Stimulated activated CD8-positive, alpha-beta memory T cell treated with anti-CD3 and anti-CD28 coated beads, Interleukin-15, amount 100 ng/mL, for 4 hours (primary cell): Measurements from ENCODE around the gene ZNF716.
"Not testable (repeated sequence)": the region's sequence is repeated elsewhere in the genome, so short reads cannot be mapped to it uniquely, and the experiment has no call there.

ENCODE experiments used
- DNase-seq, 2 donors: peaks; one replicate each; pipeline ENCODE4 v3.0.0-alpha.2; 2020; ENCODE audit warnings: low read depth in 2 of 2

ZNF716 gene

GRCh38 chr7:57425969-57426628 lies 23.9 kb upstream of the ZNF716 start:
- DNase-seq: no peak

- no peak for DNase-seq
These were observed 23.4 kb upstream of the ZNF716 start for GRCh38 chr7:57426629-57427003.

GRCh38 chr7:57427146-57427545 lies 22.8 kb upstream of the ZNF716 start:
- no peak for DNase-seq

- no peak for DNase-seq
These were observed 22.4 kb upstream of the ZNF716 start for GRCh38 chr7:57427594-57427993.

GRCh38 chr7:57432583-57432982 lies 17.4 kb upstream of the ZNF716 start:
- no peak for DNase-seq

GRCh38 chr7:57437581-57437980 lies 12.4 kb upstream of the ZNF716 start:
- no peak for DNase-seq

- DNase-seq: no peak
These were observed 11.7 kb upstream of the ZNF716 start for GRCh38 chr7:57438244-57438643.

GRCh38 chr7:57443567-57443966 lies 6.4 kb upstream of the ZNF716 start:
- DNase-seq: no peak

GRCh38 chr7:57469186-57469828 lies 19.3 kb downstream of the ZNF716 start:
- not testable (repeated sequence) for DNase-seq

- DNase-seq: not testable (repeated sequence)
These were observed 30.3 kb downstream of the ZNF716 start for GRCh38 chr7:57480304-57480703.

- DNase-seq: not testable (repeated sequence)
These were observed 35.0 kb downstream of the ZNF716 start for GRCh38 chr7:57485022-57485421.

- DNase-seq: no peak
These were observed 38.0 kb downstream of the ZNF716 start for GRCh38 chr7:57487957-57488356.

- DNase-seq: not testable (repeated sequence)
These were observed 45.1 kb downstream of the ZNF716 start for GRCh38 chr7:57495111-57495510.

- no peak for DNase-seq
These were observed 46.4 kb downstream of the ZNF716 start for GRCh38 chr7:57496395-57496794.

GRCh38 chr7:57505176-57505575 lies 55.2 kb downstream of the ZNF716 start:
- DNase-seq: no peak
